ENCODE measurements around the gene MOB3C. TPM values are rescaled to one million over a fixed set of nuclear protein-coding genes. Genes with fewer than 3 reads are reported as not detected.
"Not testable (repeated sequence)": the region's sequence is repeated elsewhere in the genome, so short reads cannot be mapped to it uniquely, and the experiment has no call there.

Gene MOB3C
- total and polyA plus RNA-seq, 2 of the 4 experiments (the other 2 are of a cell fraction) = 7.3 to 9.0 TPM

- Histone ChIP-seq H2BK5ac (ENCODE audit: low read depth, low read length, poor library complexity, severe bottlenecking) (no peak overlapping the region), H3K14ac (replicated peaks; ENCODE audit: low read depth, low read length) (no peak overlapping the region), H3K79me1 (ENCODE audit: low read depth in 1 of 2, low read length in 2 of 2) (peaks cover 2 to 3% of the 10 kb centered on the region in 2 experiments; a peak in 1 of 4 replicates), H3K9ac (ENCODE audit: low read depth, low read length) (no peak overlapping the region), H3K4me2 (ENCODE audit: low read depth, low read length) (no peak overlapping the region), H3K9me1 (ENCODE audit: insufficient read depth, low read length) (no peaks in the 10 kb centered on the region), H3K4me3 (ENCODE audit: insufficient read depth, low read depth, low read length) (no peak overlapping the region), H3K4ac (ENCODE audit: low read depth, low read length) (no peak overlapping the region), H3K4me1 (ENCODE audit: control insufficient read depth, insufficient read depth, low read length) (peaks cover 3% of the 10 kb centered on the region; the same call in 1 of the 2 replicates), H4K5ac (ENCODE audit: low read depth, low read length) (no peak overlapping the region), H2AK5ac (ENCODE audit: low read depth, low read length) (no peak overlapping the region), H2AFZ (replicated peaks; ENCODE audit: low read length, poor library complexity) (no peak overlapping the region), H3K27me3 (ENCODE audit: control insufficient read depth, insufficient read depth, low read length) (no peaks in the 10 kb centered on the region), H3K9me3 (ENCODE audit: control insufficient read depth, insufficient read depth, low read length) (no peaks in the 10 kb centered on the region), H4K91ac (ENCODE audit: insufficient read depth, low read depth, low read length) (no peak overlapping the region), H2AK9ac (replicated peaks; ENCODE audit: low read depth, low read length, poor library complexity) (no peak overlapping the region), H3K56ac (ENCODE audit: extremely low read depth, insufficient read depth, low read length) (no peak overlapping the region), H4K20me1 (ENCODE audit: insufficient read depth, low read length) (no peaks in the 10 kb centered on the region), H3K36me3 (ENCODE audit: control insufficient read depth, insufficient read depth, low read length) (0 out of 2 replicates have a peak, but pooled peaks cover 12% of the 10 kb centered on the region), H3K23ac (ENCODE audit: low read depth, low read length) (no peak overlapping the region), H2BK120ac (ENCODE audit: low read depth, low read length) (no peak overlapping the region), H3K18ac (ENCODE audit: low read depth, low read length) (no peak overlapping the region), H2BK15ac (ENCODE audit: low read depth, low read length) (no peak overlapping the region), H3K27ac (ENCODE audit: insufficient read depth, low read length) (no peak overlapping the region), H2BK20ac (ENCODE audit: low read depth, low read length) (no peak overlapping the region), H4K8ac (ENCODE audit: low read depth in 2 of 2, low read length in 2 of 2) (no peak overlapping the region)
- dilution Hi-C loops (cut with HindIII; ENCODE audit: low sequenced_read_pairs, unreplicated experiment) (no loop called here), in situ Hi-C loops (cut with MboI; ENCODE audit: low sequenced_read_pairs) (no loop called here), intact Hi-C loops (cut with micrococcal nuclease) (no loop called here)
- DNase-seq = no peak
- TF ChIP-seq CEBPB (IDR thresholded peaks at IDR 0.05; ENCODE audit: low read depth, low read length) (peak; percentile 52; the same call in 1 of the 2 replicates), CHD1 (IDR thresholded peaks at IDR 0.05; ENCODE audit: low read depth, low read length) (no peak)
- CTCF ChIA-PET = no interaction called here
- no TSS peak for BruUV-seq (replicated peaks)
- POLR2A ChIA-PET (ENCODE audit: unreplicated experiment) = no interaction called here
- ATAC-seq (ENCODE audit: low read depth) = no peak
Observed at GRCh38 chr1:46655848-46656247, 39.2 kb upstream of the MOB3C start.

GRCh38 chr1:46654698-46655097, 38.1 kb upstream of the MOB3C start:
- H4K5ac ChIP-seq (ENCODE audit: low read depth, low read length); H3K14ac ChIP-seq (replicated peaks; ENCODE audit: low read depth, low read length); in situ Hi-C loops (cut with MboI; ENCODE audit: low sequenced_read_pairs); H2AK5ac ChIP-seq (ENCODE audit: low read depth, low read length); H3K27me3 ChIP-seq (ENCODE audit: control insufficient read depth, insufficient read depth, low read length); H4K91ac ChIP-seq (ENCODE audit: insufficient read depth, low read depth, low read length); BruUV-seq (replicated peaks); POLR2A ChIA-PET (ENCODE audit: unreplicated experiment); H2BK15ac ChIP-seq (ENCODE audit: low read depth, low read length); ATAC-seq (ENCODE audit: low read depth); H3K23ac ChIP-seq (ENCODE audit: low read depth, low read length); H3K9me1 ChIP-seq (ENCODE audit: insufficient read depth, low read length); intact Hi-C loops (cut with micrococcal nuclease); H2BK20ac ChIP-seq (ENCODE audit: low read depth, low read length); H3K4me3 ChIP-seq (ENCODE audit: insufficient read depth, low read depth, low read length); H3K4me1 ChIP-seq (ENCODE audit: control insufficient read depth, insufficient read depth, low read length); H3K79me1 ChIP-seq (ENCODE audit: low read depth in 1 of 2, low read length in 2 of 2); dilution Hi-C loops (cut with HindIII; ENCODE audit: low sequenced_read_pairs, unreplicated experiment); H3K27ac ChIP-seq (ENCODE audit: insufficient read depth, low read length); H2BK120ac ChIP-seq (ENCODE audit: low read depth, low read length); H2BK5ac ChIP-seq (ENCODE audit: low read depth, low read length, poor library complexity, severe bottlenecking); H3K4me2 ChIP-seq (ENCODE audit: low read depth, low read length); H3K18ac ChIP-seq (ENCODE audit: low read depth, low read length); H2AFZ ChIP-seq (replicated peaks; ENCODE audit: low read length, poor library complexity); H4K8ac ChIP-seq (ENCODE audit: low read depth in 2 of 2, low read length in 2 of 2); H2AK9ac ChIP-seq (replicated peaks; ENCODE audit: low read depth, low read length, poor library complexity); CTCF ChIA-PET; H4K20me1 ChIP-seq (ENCODE audit: insufficient read depth, low read length); DNase-seq; H3K9ac ChIP-seq (ENCODE audit: low read depth, low read length); H3K56ac ChIP-seq (ENCODE audit: extremely low read depth, insufficient read depth, low read length); H3K4ac ChIP-seq (ENCODE audit: low read depth, low read length); H3K9me3 ChIP-seq (ENCODE audit: control insufficient read depth, insufficient read depth, low read length): not testable (repeated sequence)
- peaks cover 15% of the 10 kb centered on the region; the same call in 1 of the 2 replicates for H3K36me3 ChIP-seq (ENCODE audit: control insufficient read depth, insufficient read depth, low read length)
- no CpG with 5 or more reads among the region's 2 CpGs for WGBS, 2 experiments (ENCODE audit: extremely low coverage in 2 of 2, insufficient read length in 1 of 2)

Measured in IMR-90 (cell line).